ENCODE data around the gene RFX1. TPM values are rescaled to one million over a fixed set of nuclear protein-coding genes. Genes with fewer than 3 reads are reported as not detected.

RFX1 gene
- total and polyA plus RNA-seq, 9 of the 15 experiments (the other 6 are each of a cell fraction or from before 2014, with no cell fraction given) = 0.14 to 19.3 (median 1.2) TPM

- H3K27ac ChIP-seq (ENCODE audit: extremely low read depth, low read depth, low read length) = no peak overlapping the region
- H3K4me3 ChIP-seq = no peak overlapping the region
- in situ Hi-C loops (cut with MboI) = no loop called here
- H4K20me1 ChIP-seq (replicated peaks; ENCODE audit: control insufficient read depth, insufficient read depth, low read length) = no peaks in the 10 kb centered on the region
- intact Hi-C loops (cut with micrococcal nuclease) = no loop called here
- H3K4me1 ChIP-seq (replicated peaks in 1 of 2; ENCODE audit: control insufficient read depth in 2 of 2, insufficient read depth in 2 of 2, low read length in 2 of 2) = no peaks in the 10 kb centered on the region; a peak in 1 of 5 replicates
- 71% methylated on average over 3 of the region's 4 CpGs for WGBS (ENCODE audit: insufficient coverage, low coverage, missing lambda C conversion rate)
- ATAC-seq = no peak
- H3K79me2 ChIP-seq (ENCODE audit: control insufficient read depth, insufficient read depth, low read length) = no peaks in the 10 kb centered on the region
- no peaks in the 10 kb centered on the region for H3K36me3 ChIP-seq (ENCODE audit: control insufficient read depth, insufficient read depth, low read length)
- FAIRE-seq = no peak
- peaks cover 7% of the 10 kb centered on the region; the same call in 1 of the 2 replicates for H3K9me3 ChIP-seq (replicated peaks; ENCODE audit: control insufficient read depth, insufficient read depth, low read depth, low read length)
- no peak for TF ChIP-seq SLC30A9 (CRISPR knock-in tag; IDR thresholded peaks at IDR 0.05)
- TF ChIP-seq PHF8 (IDR thresholded peaks at IDR 0.05; ENCODE audit: borderline replicate concordance, low read length) = no peak
- TF ChIP-seq RAD21 (CRISPR knock-in tag; conservative IDR thresholded peaks at IDR 0.05 in 1 of 2, IDR thresholded peaks at IDR 0.05 in 1 of 2) = no peak
- TF ChIP-seq PHTF2 (CRISPR knock-in tag; IDR thresholded peaks at IDR 0.05) = no peak
- no peak for TF ChIP-seq MBD1 (CRISPR knock-in tag; IDR thresholded peaks at IDR 0.05)
- TF ChIP-seq NONO (IDR thresholded peaks at IDR 0.05; ENCODE audit: low read depth in 2 of 2, low read length in 1 of 2) = no peak
- BruUV-seq (replicated peaks) = no TSS peak
- CTCF ChIA-PET (ENCODE audit: low intra/inter-chr PET ratio) = no interaction called here
- no peaks in the 10 kb centered on the region for H3K27me3 ChIP-seq (ENCODE audit: control insufficient read depth in 2 of 2, insufficient read depth in 2 of 2, low read length in 2 of 2)
- no peak overlapping the region for H3K9ac ChIP-seq (ENCODE audit: insufficient read depth in 1 of 2, low read depth in 2 of 2, low read length in 2 of 2)
- no peaks in the 10 kb centered on the region for H3K9me1 ChIP-seq (ENCODE audit: control insufficient read depth, insufficient read depth, low read length)
- H3K4me2 ChIP-seq (ENCODE audit: insufficient read depth, low read length) = no peak overlapping the region
- no peak overlapping the region for H2AFZ ChIP-seq (ENCODE audit: low read depth, low read length)
- no peak for DNase-seq (ENCODE audit: extremely low read depth in 1 of 4, low spot score in 3 of 4)
- POLR2A ChIA-PET = no interaction called here
These were observed 59.7 kb downstream of the RFX1 start for GRCh38 chr19:13946414-13946813.
